GM21367 (cell line): ENCODE results near the gene GALNTL6.
A peak's percentile ranks its signal among the peaks of the same experiment; 100 is the strongest.

Experiments
- ATAC-seq: cut with Tn5 transposase; IDR thresholded peaks from one replicate; pipeline ENCODE4 v1.9.1; 2021; ENCODE audit not compliant: unreplicated experiment

Gene GALNTL6

DNA sequence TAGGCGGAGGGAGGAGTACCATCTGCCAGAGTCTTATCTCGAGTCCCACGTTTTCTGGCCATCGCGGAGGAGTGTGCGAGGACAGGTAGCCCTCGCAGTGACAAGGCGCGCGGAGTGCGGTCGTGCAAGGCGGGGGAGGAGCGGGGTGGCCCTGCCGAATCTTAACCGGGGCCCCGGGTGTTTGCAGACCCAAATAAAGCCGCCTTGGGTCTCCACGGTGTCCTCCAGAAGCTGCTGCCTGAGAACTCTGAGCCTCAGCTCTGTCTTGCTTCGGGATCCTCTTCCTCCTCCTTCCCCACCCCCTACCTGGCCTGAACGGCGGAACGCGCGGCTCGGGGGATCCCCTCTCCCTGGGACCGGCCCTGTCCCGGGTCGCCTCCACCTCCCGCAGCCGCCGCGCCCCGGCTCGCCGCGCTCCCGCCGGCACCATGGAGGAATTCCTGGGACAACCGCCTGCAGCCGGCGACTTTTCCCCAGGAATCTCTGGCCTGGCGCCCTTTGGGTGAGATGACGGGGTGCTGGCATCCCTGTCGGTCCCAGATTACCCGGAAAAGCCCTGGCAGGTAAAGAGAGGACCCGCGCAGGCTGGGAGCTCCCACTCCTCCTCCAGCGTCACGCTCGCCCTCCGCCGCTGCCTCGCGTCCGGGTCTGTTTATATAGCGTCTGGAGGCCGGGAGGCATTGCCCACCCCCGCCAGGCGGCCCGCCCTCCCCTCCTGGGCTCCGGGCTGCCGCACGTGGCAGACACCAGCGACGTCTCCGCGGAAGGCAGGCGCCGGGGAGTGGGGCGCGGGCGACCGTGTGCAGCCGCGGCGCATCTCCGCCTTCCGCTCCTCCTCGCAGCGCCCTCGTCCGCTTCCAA is at the start of gene GALNTL6:
GALNTL6 (plus strand) TSS at position 740 of the 861 bp plus-strand sequence.
- peak; percentile 54 for ATAC-seq

DNA sequence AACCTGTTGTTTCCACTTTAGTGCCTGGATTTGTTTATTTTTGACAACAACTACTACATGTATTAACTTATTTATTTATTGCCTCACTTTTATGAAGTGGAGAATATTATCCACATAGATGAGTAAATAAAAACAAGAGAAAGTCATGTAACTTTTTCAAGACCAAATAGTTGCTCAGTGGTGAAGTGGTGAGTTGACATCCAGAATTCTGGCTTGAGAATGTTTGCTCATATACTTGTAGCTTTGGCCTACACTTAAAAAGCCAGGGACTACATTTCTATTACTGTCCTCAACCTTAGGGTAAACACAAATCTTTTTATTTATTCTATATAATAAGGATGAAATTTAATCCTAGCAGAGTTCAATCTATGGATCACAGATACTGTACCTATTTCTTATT is 47.7 kb upstream of the GALNTL6 start:
- no peak for ATAC-seq

DNA sequence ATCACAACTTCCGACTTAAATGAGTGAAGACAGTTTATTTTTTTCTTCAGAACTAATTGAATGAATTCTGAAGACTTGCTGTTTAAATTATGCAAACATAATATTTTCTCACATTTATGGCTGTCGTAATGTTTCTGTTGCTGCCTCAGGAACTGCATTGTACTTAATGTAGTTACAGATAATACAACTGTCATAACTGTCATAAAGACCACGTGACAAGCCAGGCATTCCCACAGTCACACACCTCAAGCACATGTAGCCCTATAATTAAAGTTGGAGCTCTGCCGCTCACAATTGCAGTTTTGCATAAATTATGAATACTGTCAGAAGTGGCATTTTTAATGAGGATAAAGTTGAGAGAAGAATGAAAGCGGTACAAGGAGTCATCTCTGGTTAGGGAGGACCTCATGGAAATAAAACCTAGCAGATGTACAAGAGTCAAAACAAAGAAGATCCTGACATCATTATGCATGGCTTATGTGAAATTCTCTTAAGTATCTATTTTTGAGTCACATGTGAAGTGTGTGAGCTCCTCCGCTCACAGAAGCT is 38.5 kb upstream of the GALNTL6 start:
- no peak for ATAC-seq

DNA sequence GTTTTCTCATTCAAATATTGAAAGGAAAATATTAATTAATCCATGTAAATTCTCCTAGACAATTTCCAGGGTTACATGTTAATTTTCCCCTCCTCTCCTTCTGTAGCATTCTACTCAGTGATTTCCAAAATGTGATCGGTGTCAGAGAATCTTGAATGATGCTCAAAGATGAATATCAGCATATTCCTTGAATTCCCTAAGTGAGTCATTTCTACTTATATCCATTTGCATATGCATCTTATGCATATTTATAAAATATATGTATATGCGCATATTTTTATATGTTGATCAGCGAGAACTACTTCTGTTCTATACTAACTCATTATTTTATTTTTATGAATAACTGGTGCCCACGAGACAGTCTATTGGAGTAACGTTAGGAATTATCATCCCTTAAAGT is 33.9 kb upstream of the GALNTL6 start:
- no peak for ATAC-seq

DNA sequence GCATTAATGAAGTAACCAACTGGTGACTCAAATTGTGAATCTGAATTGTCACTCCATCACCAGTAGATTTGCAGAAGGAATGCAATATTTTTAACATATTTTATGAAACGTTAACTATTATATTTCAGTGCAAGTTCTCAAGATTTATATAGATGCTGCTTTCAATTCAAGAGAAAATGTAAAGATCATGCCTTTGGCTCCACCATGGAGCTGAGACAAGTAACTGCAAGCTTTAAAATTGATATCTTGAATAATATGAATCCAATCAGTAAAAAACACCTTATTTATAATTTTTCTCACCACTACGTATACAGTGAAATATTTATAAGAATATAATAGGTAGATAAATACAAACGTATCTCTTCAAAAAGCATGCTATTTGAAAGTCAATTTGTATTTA is 27.8 kb upstream of the GALNTL6 start:
- no peak for ATAC-seq

DNA sequence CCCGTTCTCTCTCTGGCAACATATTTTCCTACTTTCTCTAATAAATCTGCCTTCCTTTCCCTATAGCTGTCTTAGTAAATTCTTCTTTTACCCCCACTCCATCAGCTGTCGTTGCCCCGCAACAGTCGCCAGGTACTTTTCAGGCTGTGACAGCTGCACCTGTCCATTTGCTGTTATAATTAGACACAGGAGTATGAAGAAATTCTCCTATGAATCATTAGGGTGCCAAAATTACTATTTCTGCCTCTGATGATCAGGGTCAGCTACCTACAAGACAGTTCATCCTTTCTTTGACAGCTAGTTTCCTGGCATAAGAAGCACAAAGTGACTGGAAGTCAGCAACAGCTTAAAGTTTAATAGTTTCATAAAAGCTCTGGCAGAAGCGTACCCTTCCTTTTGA is 19.5 kb upstream of the GALNTL6 start:
- ATAC-seq: no peak

DNA sequence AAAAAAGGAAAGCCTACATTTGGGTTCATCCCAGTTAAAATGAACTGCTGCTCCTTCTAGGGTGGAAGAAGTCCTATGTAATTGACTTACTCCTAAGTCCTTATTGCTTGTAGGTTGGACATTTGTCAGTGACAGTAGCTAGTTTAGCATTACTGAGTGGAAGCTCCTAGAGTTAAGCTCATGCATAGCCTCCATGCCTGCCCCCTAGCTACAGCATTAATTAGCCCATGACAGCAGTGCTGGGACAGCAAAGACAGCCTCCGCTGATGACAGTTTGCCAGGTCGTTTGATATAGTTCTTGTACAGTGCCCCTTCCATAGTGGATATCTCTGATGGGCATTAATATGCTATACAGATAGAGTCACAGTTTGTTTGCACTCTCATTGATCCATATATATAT is 18.7 kb upstream of the GALNTL6 start:
- ATAC-seq: no peak

DNA sequence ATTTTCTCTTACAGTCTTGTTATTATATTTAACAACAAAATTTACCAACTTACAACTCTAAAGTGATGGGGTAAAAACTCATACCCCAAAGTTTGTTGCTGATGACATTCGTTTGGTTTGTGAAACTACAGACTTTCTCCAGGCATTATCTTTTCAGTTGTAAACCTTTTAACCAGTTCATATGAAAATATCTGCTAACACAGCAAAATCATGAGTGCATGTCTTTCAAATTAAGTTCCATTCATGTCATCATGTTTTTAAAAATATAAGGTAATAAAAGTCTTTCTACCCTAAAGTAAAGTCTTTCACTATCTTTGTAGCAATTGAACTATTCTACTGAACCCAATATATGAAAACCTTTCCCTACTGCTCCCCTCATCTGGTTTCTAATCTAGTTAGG is 3.4 kb upstream of the GALNTL6 start:
- ATAC-seq: no peak

DNA sequence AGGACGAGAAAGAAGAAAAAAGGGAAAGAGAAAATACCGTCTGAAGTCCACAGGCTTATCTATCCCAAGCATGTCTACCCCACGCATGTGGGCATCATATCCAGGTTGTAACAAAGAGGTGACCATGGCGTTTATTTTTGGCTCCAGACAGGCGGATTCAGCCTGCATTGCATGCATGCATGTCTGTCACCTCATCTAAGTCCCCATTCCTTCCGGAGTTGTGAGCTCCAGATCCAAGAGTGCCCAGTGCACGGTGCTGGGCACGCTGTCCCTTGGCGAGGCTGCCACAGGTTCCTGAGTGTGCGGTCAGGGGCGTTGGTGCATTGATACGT is 905 bp upstream of the GALNTL6 start:
- ATAC-seq: peak; percentile 10

DNA sequence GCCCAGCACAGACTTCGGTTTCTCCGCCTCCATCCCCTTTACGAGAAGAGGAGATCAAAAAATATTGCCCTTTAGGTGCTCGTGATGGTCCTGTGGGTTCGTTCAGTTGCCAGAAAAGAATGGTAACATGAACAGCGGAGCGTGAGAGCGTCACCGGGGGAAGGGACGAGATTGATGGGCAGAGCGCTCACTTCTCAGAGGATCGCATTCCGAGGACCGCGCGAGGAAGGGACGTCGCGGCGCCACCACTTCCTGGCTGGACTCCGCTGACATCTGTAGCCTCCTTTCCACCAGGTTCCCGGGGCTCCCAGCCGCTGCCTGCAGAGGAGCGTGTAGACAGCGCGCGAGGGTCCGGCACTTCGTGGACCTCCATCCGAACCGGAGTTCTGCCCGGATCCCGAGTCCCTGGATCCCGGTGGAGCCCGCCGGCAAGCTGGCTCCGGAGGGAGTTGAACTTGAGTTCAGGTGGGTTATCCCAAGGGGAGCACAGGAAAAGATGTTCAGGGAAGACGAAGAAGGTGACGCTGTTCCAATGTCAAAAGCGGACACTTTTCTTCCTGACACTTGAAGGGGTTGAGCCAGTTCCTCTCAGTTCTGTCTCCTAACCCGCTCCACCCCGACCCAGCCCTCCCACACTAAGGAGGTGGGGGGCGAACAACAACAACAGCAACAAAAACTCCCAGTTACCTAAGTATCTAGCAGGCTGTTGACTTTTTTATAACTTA is 484 bp downstream of the GALNTL6 start:
- ATAC-seq: peak; percentile 5

DNA sequence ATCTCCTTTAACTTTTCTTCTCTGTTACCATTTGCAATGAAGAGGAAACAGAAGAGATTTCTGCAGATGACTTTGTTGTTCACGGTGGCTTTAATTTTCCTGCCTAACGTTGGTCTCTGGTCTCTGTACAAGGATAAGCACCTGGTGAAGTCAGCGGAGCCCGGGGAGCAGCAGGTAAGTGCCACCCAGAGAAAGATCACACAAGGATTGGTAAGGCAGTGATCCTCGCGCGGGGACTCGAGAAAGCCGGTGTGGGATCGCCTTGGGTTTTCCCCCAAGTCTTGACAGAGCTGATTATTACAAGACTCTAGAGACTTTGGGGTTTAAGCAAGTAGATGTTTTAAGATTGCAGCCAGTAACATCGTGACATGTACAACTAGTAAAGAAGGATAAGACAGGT is 1.3 kb downstream of the GALNTL6 start:
- no peak for ATAC-seq

DNA sequence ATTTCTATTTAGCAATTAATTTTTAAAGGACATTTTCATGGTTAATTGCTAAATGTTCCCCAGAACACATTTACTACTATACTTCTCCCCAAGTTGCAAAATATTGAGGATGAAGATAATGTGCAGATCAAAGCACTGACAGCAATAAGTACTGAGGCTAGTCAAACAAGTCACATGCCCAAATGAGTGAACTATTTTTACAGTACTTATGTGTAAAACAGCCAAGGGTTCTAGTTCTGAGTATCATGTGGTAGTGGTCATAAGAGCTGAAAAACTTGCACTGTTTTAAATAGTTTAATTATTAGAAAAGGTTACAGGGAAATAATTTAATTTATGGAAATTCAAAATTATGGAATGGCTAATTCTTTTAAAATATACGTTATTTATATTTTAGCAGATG is 3.8 kb downstream of the GALNTL6 start:
- no peak for ATAC-seq

DNA sequence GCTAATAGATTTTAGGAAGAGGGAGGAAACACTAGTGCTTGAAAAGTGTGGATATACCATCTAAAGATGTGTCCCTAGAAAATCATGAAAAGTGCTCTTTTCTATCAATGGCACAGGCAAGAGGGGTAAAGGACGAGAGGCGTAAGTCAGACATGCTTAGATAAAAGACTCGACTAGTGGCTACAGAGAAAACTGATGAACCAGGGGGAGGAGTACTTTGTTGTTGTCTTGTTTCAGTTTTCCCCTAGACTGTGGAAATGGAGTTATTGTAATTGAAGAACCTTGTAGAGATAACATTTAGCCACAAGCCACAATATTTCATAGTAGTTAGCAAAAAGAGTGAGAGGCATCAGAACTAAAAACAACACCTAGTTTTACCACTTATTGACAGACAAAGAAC is 21.4 kb downstream of the GALNTL6 start:
- no peak for ATAC-seq

DNA sequence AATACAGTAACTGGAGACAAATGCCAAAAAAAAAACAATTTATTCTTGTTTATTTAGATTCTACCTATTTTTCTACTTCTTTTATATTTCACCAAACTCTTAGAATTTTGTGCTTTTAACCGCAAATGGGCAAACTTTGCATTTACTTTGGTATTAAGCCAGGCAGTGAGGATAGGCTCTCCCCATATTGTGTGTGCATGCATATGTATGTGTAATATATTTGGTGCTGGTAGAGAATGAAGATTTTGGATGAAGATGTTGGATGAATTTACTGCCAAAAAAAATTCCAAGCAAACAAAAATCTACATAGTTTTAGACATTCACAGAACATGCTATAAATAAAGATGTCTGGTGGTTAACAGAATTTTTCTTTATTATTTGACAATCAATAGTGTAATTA is 30.3 kb downstream of the GALNTL6 start:
- no peak for ATAC-seq

DNA sequence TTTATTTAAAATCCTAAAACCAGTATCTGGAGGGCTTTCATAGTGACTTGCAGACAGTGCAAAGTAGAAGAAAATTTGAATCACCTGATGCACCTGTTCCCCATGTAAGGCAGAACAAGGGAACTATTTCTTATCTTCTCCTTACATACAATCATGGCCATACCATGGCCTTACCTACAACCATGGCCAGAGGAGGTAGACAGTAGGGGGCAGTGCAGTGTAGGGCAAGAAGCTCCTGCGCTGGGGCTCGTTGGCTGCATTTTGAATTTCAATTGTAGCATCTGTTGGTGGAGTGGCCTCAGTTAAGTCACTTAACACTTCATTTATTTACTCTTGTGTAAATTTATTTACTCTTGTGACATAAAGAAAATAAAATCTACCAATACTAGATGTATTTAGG is 33.0 kb downstream of the GALNTL6 start:
- ATAC-seq: peak; percentile 79

DNA sequence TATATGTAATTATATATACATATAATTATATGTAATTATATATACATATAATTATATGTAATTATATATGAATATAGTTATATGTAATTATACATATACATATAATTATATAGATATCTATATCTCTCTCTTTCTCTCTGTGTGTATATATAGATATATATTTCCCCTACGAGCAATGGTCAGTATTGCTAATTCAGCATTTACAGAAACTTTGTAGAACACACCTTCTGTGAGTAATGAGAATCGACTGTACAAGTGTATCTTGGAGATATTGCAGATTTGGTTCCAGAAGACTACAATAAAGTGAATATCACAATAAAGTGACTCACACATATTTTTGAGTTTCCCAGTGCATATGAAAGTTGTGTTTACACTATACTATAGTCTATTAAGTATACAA is 33.7 kb downstream of the GALNTL6 start:
- ATAC-seq: no peak

DNA sequence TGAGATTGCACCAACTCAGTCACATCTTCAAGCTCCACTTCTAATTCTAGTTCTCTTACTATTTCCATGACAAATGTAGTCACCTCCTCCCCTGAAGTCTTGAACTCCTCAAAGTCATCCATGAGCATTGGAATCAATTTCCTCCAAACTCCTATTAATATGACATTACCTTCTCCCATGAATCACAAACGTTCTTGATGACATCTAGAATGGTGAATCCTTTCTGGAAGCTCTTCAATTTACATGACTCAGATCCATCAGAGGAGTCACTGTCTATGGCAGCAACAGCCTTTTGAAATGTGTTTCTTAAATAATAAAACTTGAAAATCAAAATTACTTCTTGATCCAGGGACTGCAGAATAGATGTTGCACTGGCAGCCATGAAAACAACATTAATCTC is 34.5 kb downstream of the GALNTL6 start:
- no peak for ATAC-seq

DNA sequence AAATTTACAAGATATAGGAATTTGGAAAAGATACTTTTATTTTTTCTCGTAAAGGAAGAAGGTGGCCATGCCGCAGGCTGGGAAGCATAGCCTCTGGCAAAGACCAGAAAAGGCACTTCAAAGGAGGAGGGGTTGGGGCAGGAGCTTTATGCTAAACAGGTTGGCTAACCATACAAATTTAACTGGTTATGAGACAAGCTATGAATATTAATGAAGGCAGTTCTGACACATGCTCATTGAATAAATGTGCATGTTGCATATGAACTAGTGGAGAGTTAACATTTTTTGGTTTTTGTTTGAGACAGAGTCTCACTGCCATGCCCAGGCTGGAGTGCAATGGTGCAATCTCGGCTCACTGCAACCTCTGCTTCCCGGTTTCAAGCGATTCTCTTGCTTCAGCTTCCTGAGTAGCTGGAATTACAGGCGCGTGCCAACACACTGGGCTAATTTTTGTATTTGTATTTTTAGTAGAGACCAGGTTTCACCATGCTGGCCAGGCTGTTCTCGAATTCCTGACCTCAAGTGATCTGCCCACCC is 36.5 kb downstream of the GALNTL6 start:
- ATAC-seq: no peak

DNA sequence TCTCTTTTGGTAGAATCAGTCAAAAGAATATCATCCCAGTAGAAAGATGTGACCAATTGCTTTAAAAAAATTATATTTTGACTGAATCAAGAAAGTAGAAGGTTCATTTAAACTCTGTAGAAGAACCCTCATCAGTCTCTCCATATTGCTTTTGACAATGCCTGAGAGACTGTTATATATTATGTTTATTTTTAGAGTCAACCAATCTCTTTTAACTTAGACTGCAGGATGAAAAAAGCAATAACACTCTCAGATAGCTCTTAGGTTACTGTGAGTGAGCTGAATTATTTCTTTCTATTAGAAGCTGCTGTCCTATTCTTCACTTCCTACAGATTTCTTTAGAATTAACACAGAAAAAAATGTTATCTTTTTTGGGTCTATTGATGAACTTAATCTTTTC is 38.1 kb downstream of the GALNTL6 start:
- no peak for ATAC-seq

DNA sequence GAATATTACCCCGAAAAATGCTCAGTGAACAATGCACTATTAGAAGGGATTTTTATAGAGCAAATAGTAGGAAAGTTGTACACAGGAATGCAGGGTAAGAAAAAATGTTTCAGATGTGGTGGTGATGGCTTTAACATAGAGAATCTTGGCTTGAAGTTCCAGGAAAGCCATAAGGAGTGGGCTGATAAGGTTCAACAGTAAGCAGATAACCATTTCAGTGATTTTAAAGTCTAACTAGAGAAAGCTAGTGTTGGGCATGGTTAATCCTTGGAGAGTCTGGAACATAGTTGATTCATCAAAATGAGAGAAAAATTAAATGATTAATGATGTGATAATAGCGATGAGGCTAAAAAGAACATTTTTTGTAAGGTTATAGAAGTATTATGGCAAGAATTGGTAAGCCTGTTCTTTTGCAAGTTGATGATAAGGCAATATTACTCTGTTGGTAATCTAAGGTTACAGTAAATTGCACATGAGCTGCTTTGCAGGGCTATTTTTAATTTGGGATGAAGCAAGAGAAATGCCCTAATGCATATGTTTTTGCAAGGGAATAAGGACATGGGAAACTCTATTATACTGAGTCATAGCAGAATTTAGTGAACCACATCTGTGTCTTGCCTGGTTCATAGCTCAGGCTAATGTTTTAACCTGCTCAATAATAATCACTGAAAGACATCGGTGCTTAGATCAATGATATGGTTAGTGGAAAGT is 44.3 kb downstream of the GALNTL6 start:
- no peak for ATAC-seq

DNA sequence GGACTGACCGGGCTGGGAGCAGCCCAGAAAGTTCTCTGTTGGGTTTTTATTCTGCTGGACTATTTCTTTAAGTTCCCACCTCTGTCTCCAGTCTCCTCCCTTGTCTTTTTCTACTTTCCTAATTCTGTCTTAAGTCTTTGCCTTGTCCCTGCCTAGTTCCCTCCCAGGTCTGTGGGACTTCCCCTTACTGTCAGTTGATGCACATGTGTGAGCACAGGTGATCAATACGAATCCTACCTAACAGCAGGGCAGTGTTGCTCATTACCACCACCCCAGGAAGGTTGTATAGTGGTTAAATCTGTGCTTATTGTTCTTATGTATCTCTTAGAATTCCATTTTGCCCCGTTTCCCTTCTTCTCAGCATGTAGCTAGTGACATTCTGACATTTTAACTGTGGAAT is 62.1 kb downstream of the GALNTL6 start:
- ATAC-seq: no peak
